ENCODE results near the gene IL16. TPM values are rescaled to one million over a fixed set of nuclear protein-coding genes. Genes with fewer than 3 reads are reported as not detected.

IL16 gene
- total RNA-seq, 1 experiment from 2014 or later: not detected

- Mint-ChIP-seq H3K4me3 (ENCODE audit: low read depth, unreplicated experiment) (peak overlapping the region; percentile 36), H3K9me3 (ENCODE audit: low read depth, unreplicated experiment) (no peaks in the 10 kb centered on the region), H3K27ac (ENCODE audit: unreplicated experiment) (no peak overlapping the region), H3K36me3 (ENCODE audit: insufficient read depth, unreplicated experiment) (no peaks in the 10 kb centered on the region), H3K27me3 (ENCODE audit: unreplicated experiment) (peaks cover 67% of the 10 kb centered on the region), H3K4me1 (ENCODE audit: low read depth, unreplicated experiment) (peaks cover 14% of the 10 kb centered on the region)
- CTCF ChIA-PET: interaction anchor here (0.6 to 3.4 kb wide), 30 partner anchors 8 to 919 kb away, joined by 3 to 98 read pairs (median 5); partner anchors contain the start of genes CEMIP, STARD5 and TMC3
- no peak for TF ChIP-seq CTCF (IDR thresholded peaks at IDR 0.05; ENCODE audit: unreplicated experiment)
- no TSS peak for BruUV-seq (replicated peaks)
- DNase-seq: no peak
- intact Hi-C loops (cut with micrococcal nuclease; ENCODE audit: unreplicated experiment): loop anchor here (5.0 to 10.0 kb wide), 3 partner anchors 263 to 481 kb away; partner anchors contain the start of gene TLNRD1
These were observed 68.7 kb downstream of the IL16 start for GRCh38 chr15:81265256-81265943.

- BruUV-seq (replicated peaks): no TSS peak
- Mint-ChIP-seq H3K4me1 (ENCODE audit: low read depth, unreplicated experiment) (peaks cover 14% of the 10 kb centered on the region), H3K9me3 (ENCODE audit: low read depth, unreplicated experiment) (no peaks in the 10 kb centered on the region), H3K27me3 (ENCODE audit: unreplicated experiment) (peaks cover 73% of the 10 kb centered on the region), H3K4me3 (ENCODE audit: low read depth, unreplicated experiment) (peak overlapping the region; percentile 36), H3K27ac (ENCODE audit: unreplicated experiment) (no peak overlapping the region), H3K36me3 (ENCODE audit: insufficient read depth, unreplicated experiment) (no peaks in the 10 kb centered on the region)
- intact Hi-C loops (cut with micrococcal nuclease; ENCODE audit: unreplicated experiment): loop anchor here (1.0 to 10.0 kb wide), 6 partner anchors 111 to 481 kb away; partner anchors contain the start of gene TLNRD1
- DNase-seq: peak; percentile 89
- peak; percentile 92 for TF ChIP-seq CTCF (IDR thresholded peaks at IDR 0.05; ENCODE audit: unreplicated experiment)
- CTCF ChIA-PET: interaction anchor here (0.5 to 3.4 kb wide), 48 partner anchors 8 to 918 kb away, joined by 3 to 98 read pairs (median 4); partner anchors contain the start of genes CEMIP, STARD5 and TMC3
These were observed 69.5 kb downstream of the IL16 start for GRCh38 chr15:81265944-81266775.

GRCh38 chr15:81268340-81268739 is 71.7 kb downstream of the IL16 start:
- H3K4me1 Mint-ChIP-seq (ENCODE audit: low read depth, unreplicated experiment): peaks cover 14% of the 10 kb centered on the region
- no TSS peak for BruUV-seq (replicated peaks)
- DNase-seq: no peak
- no peaks in the 10 kb centered on the region for H3K36me3 Mint-ChIP-seq (ENCODE audit: insufficient read depth, unreplicated experiment)
- peaks cover 94% of the 10 kb centered on the region for H3K27me3 Mint-ChIP-seq (ENCODE audit: unreplicated experiment)
- no peak for TF ChIP-seq CTCF (IDR thresholded peaks at IDR 0.05; ENCODE audit: unreplicated experiment)
- CTCF ChIA-PET: interaction anchor here (1.6 kb wide), 1 partner anchor 162 kb away, joined by 4 read pairs; no protein-coding TSS in a partner anchor
- intact Hi-C loops (cut with micrococcal nuclease; ENCODE audit: unreplicated experiment): loop anchor here (5.0 to 10.0 kb wide), 3 partner anchors 266 to 484 kb away; partner anchors contain the start of gene TLNRD1
- H3K4me3 Mint-ChIP-seq (ENCODE audit: low read depth, unreplicated experiment): no peak overlapping the region
- no peak overlapping the region for H3K27ac Mint-ChIP-seq (ENCODE audit: unreplicated experiment)
- no peaks in the 10 kb centered on the region for H3K9me3 Mint-ChIP-seq (ENCODE audit: low read depth, unreplicated experiment)

- Mint-ChIP-seq H3K27ac (ENCODE audit: unreplicated experiment) (no peak overlapping the region), H3K4me1 (ENCODE audit: low read depth, unreplicated experiment) (peaks cover 14% of the 10 kb centered on the region), H3K27me3 (ENCODE audit: unreplicated experiment) (peaks cover 95% of the 10 kb centered on the region), H3K4me3 (ENCODE audit: low read depth, unreplicated experiment) (no peak overlapping the region), H3K36me3 (ENCODE audit: insufficient read depth, unreplicated experiment) (no peaks in the 10 kb centered on the region), H3K9me3 (ENCODE audit: low read depth, unreplicated experiment) (no peaks in the 10 kb centered on the region)
- no peak for DNase-seq
- CTCF ChIA-PET: interaction anchor here (1.6 kb wide), 1 partner anchor 162 kb away, joined by 4 read pairs; no protein-coding TSS in a partner anchor
- intact Hi-C loops (cut with micrococcal nuclease; ENCODE audit: unreplicated experiment): loop anchor here (5.0 to 10.0 kb wide), 3 partner anchors 267 to 484 kb away; partner anchors contain the start of gene TLNRD1
- BruUV-seq (replicated peaks): no TSS peak
- no peak for TF ChIP-seq CTCF (IDR thresholded peaks at IDR 0.05; ENCODE audit: unreplicated experiment)
These were observed 72.4 kb downstream of the IL16 start for GRCh38 chr15:81268881-81269601.
